ENCODE results near the gene ABCD1.

GRCh38 chrX:153719701-153720100, 5.0 kb upstream of the ABCD1 start:
- TF ChIP-seq CTCF (IDR thresholded peaks at IDR 0.05): no peak
- TF ChIP-seq POLR2A (IDR thresholded peaks at IDR 0.05): no peak
